WTC11 (cell line): ENCODE data around the gene MON2. TPM values are rescaled to one million over a fixed set of nuclear protein-coding genes. Genes with fewer than 3 reads are reported as not detected.

Experiments used
- ATF2 ChIP-seq: sonication (generic); formaldehyde crosslinking; IDR thresholded peaks from 2 replicates; pipeline ENCODE4 v1.8.1; 2022; ENCODE audit warnings: low read depth, missing genetic modification reagents, borderline replicate concordance
- ATF3 ChIP-seq: sonication (generic); formaldehyde crosslinking; conservative IDR thresholded peaks from 2 replicates; pipeline ENCODE4 v1.8.1; 2022; ENCODE audit warnings: mild to moderate bottlenecking, missing genetic modification reagents
- E2F5 ChIP-seq: sonication (generic); formaldehyde crosslinking; IDR thresholded peaks from 2 replicates; pipeline ENCODE4 v1.8.1; 2022; ENCODE audit warnings: mild to moderate bottlenecking, moderate library complexity, missing genetic modification reagents
- ELF4 ChIP-seq: sonication (generic); formaldehyde crosslinking; IDR thresholded peaks from 2 replicates; pipeline ENCODE4 v1.8.1; 2022; ENCODE audit warnings: low read depth, mild to moderate bottlenecking, moderate library complexity, missing genetic modification reagents
- ETV6 ChIP-seq: sonication (generic); formaldehyde crosslinking; IDR thresholded peaks from 2 replicates; pipeline ENCODE4 v1.8.1; 2022; ENCODE audit warnings: mild to moderate bottlenecking, missing genetic modification reagents
- JAZF1 ChIP-seq: fragments of 250-450 bp; sonication (Bioruptor Pico); IDR thresholded peaks from 2 replicates; pipeline ENCODE4 v1.9.0; 2021; ENCODE audit warnings: moderate library complexity, mild to moderate bottlenecking, inconsistent platforms
- KAT7 ChIP-seq: sonication (generic); formaldehyde crosslinking; IDR thresholded peaks from 2 replicates; pipeline ENCODE4 v1.8.1; 2023; ENCODE audit warnings: missing genetic modification reagents, mild to moderate bottlenecking, borderline replicate concordance
- MYBL2 ChIP-seq: sonication (generic); formaldehyde crosslinking; IDR thresholded peaks from 2 replicates; pipeline ENCODE4 v1.8.1; 2023; ENCODE audit warnings: mild to moderate bottlenecking, moderate library complexity, missing genetic modification reagents
- PREB ChIP-seq: sonication (generic); formaldehyde crosslinking; IDR thresholded peaks from 2 replicates; pipeline ENCODE4 v1.8.1; 2022; ENCODE audit warnings: mild to moderate bottlenecking, missing genetic modification reagents, moderate library complexity, borderline replicate concordance
- SMAD4 ChIP-seq: sonication (generic); formaldehyde crosslinking; IDR thresholded peaks from 2 replicates; pipeline ENCODE4 v1.8.0; 2022; ENCODE audit warnings: mild to moderate bottlenecking, missing genetic modification reagents
- TCF7 ChIP-seq: sonication (generic); formaldehyde crosslinking; IDR thresholded peaks from 2 replicates; pipeline ENCODE4 v1.8.0; 2022; ENCODE audit warnings: mild to moderate bottlenecking, low read depth, missing genetic modification reagents, moderate library complexity
- TEAD1 ChIP-seq: sonication (generic); formaldehyde crosslinking; IDR thresholded peaks from 2 replicates; pipeline ENCODE4 v1.8.0; 2022; ENCODE audit warnings: mild to moderate bottlenecking, missing genetic modification reagents
- TEAD4 ChIP-seq: sonication (generic); formaldehyde crosslinking; IDR thresholded peaks from 2 replicates; pipeline ENCODE4 v1.8.0; 2022; ENCODE audit warnings: mild to moderate bottlenecking, missing genetic modification reagents
- ZNF671 ChIP-seq: fragments of 250-450 bp; sonication (Bioruptor Pico); IDR thresholded peaks from 2 replicates; pipeline ENCODE4 v1.8.0; 2021; ENCODE audit warnings: mild to moderate bottlenecking
- total RNA-seq: library from RNA; stranded (reverse); gene quantifications from 3 replicates; pipeline ENCODE4 v1.2.3, GENCODE V29; 2021
- TF ChIP-seq, protein P1 (sequence below): fragments of 250-450 bp; sonication (Bioruptor Pico); conservative IDR thresholded peaks from 2 replicates; pipeline ENCODE4 v1.9.0; 2021; ENCODE audit warnings: mild to moderate bottlenecking
- TF ChIP-seq, protein P2 (sequence below): sonication (generic); formaldehyde crosslinking; IDR thresholded peaks from 2 replicates; pipeline ENCODE4 v1.8.0; 2022; ENCODE audit warnings: mild to moderate bottlenecking, missing genetic modification reagents
- TF ChIP-seq, protein P3 (sequence below): sonication (generic); formaldehyde crosslinking; conservative IDR thresholded peaks from 2 replicates; pipeline ENCODE4 v1.8.1; 2023; ENCODE audit warnings: mild to moderate bottlenecking, low read depth, missing genetic modification reagents, moderate library complexity
- TF ChIP-seq, protein P4 (sequence below): sonication (generic); formaldehyde crosslinking; IDR thresholded peaks from 2 replicates; pipeline ENCODE4 v1.8.0; 2023; ENCODE audit warnings: missing genetic modification reagents, mild to moderate bottlenecking, borderline replicate concordance
- TF ChIP-seq, protein P5 (sequence below): sonication (generic); formaldehyde crosslinking; IDR thresholded peaks from 2 replicates; pipeline ENCODE4 v1.8.0; 2022; ENCODE audit warnings: missing genetic modification reagents

The MON2 gene
- total RNA-seq, 1 experiment from 2014 or later, result 25.8 TPM

DNA sequence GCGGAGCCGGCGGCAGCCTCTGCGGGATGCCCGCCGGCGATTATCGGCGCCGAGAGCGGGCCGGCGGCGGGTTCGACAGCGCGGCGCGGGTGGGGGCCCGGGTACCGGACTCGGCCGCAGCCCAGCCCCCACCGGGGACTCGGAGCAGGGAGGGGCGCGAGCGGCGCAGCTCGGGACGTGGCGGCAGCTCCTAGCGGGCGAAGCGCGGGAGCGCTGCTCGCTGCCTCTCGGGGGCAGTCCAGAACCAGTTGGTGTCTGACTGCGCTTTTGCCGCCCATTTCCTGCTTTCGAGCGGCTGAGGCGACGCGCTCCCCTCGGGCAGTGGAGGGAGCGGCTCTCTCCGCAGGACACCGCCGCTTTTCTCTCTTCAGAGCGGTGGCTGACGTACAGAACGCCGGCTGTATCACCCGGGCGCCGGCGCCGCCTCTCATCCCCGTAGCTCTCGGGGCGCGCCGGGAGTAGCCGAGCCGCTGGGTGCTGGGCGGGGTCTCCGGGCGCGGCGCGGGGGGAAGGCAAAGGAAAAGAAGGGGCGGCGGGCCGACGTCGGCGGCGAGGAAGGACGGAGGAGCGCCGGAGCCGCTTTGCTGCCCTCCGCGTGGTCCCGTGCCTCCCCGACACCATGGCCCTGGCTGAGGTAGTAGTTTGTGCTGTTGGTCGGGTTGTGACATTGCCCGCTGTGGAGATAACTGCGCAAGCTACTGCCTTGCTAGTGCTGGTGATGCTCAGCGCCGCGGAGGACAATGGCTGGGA is 136.6 kb downstream of the MON2 start (continued):
- TF ChIP-seq, protein P1, sequence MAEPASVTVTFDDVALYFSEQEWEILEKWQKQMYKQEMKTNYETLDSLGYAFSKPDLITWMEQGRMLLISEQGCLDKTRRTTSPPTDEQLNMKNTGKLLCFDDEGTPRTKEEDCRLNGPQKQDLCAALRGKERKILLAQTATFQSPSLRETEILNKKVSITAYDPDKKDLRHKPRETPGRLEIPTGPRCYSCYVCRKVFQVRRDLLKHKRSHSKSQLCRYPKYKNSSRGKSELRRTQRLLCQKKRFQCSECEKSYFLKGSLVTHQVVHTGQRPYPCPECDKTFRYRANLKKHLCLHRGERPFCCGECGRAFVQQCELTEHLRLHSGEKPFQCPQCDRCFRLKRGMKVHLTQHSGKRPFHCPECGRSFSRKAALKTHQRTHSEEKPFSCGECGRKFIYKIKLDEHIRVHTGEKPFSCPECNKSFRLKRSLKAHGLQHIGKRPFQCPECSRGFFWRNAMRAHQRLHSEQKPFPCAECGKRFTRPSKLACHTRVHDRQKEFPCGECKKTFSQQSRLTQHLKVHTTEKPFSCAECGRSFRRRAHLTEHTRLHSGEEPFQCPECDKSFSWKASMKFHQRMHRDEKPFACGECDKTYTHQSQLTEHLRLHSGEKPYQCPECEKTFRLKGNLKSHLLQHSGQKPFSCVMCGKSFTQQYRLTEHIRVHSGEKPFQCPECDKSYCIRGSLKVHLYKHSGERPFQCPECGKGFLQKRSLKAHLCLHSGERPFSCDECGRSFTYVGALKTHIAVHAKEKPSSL, result no peak
- TF ChIP-seq, protein P2, sequence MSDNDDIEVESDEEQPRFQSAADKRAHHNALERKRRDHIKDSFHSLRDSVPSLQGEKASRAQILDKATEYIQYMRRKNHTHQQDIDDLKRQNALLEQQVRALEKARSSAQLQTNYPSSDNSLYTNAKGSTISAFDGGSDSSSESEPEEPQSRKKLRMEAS, result peak; percentile 70
- TF ChIP-seq ATF2 (no peak), JAZF1 (CRISPR knock-in tag) (no peak), ELF4 (CRISPR knock-in tag) (0 out of 2 replicates have a peak, but pooled peaks have one; percentile 19), KAT7 (peak; percentile 32; the same call in 1 of the 2 replicates), E2F5 (peak; percentile 18; the same call in 1 of the 2 replicates), MYBL2 (CRISPR knock-in tag) (peak; percentile 29; the same call in 1 of the 2 replicates), ETV6 (CRISPR knock-in tag) (peak; percentile 19; the same call in 1 of the 2 replicates), SMAD4 (CRISPR knock-in tag) (peak; percentile 47; the same call in 1 of the 2 replicates), TEAD1 (no peak; the same call in 1 of the 2 replicates), PREB (CRISPR knock-in tag) (no peak), ZNF671 (0 out of 2 replicates have a peak, but pooled peaks have one; percentile 4), TEAD4 (CRISPR knock-in tag) (peak; percentile 14; the same call in 1 of the 2 replicates), TCF7 (CRISPR knock-in tag) (no peak), ATF3 (CRISPR knock-in tag) (no peak)
- TF ChIP-seq, protein P3, sequence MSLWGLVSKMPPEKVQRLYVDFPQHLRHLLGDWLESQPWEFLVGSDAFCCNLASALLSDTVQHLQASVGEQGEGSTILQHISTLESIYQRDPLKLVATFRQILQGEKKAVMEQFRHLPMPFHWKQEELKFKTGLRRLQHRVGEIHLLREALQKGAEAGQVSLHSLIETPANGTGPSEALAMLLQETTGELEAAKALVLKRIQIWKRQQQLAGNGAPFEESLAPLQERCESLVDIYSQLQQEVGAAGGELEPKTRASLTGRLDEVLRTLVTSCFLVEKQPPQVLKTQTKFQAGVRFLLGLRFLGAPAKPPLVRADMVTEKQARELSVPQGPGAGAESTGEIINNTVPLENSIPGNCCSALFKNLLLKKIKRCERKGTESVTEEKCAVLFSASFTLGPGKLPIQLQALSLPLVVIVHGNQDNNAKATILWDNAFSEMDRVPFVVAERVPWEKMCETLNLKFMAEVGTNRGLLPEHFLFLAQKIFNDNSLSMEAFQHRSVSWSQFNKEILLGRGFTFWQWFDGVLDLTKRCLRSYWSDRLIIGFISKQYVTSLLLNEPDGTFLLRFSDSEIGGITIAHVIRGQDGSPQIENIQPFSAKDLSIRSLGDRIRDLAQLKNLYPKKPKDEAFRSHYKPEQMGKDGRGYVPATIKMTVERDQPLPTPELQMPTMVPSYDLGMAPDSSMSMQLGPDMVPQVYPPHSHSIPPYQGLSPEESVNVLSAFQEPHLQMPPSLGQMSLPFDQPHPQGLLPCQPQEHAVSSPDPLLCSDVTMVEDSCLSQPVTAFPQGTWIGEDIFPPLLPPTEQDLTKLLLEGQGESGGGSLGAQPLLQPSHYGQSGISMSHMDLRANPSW (CRISPR knock-in tag), result no peak
- TF ChIP-seq, protein P4, sequence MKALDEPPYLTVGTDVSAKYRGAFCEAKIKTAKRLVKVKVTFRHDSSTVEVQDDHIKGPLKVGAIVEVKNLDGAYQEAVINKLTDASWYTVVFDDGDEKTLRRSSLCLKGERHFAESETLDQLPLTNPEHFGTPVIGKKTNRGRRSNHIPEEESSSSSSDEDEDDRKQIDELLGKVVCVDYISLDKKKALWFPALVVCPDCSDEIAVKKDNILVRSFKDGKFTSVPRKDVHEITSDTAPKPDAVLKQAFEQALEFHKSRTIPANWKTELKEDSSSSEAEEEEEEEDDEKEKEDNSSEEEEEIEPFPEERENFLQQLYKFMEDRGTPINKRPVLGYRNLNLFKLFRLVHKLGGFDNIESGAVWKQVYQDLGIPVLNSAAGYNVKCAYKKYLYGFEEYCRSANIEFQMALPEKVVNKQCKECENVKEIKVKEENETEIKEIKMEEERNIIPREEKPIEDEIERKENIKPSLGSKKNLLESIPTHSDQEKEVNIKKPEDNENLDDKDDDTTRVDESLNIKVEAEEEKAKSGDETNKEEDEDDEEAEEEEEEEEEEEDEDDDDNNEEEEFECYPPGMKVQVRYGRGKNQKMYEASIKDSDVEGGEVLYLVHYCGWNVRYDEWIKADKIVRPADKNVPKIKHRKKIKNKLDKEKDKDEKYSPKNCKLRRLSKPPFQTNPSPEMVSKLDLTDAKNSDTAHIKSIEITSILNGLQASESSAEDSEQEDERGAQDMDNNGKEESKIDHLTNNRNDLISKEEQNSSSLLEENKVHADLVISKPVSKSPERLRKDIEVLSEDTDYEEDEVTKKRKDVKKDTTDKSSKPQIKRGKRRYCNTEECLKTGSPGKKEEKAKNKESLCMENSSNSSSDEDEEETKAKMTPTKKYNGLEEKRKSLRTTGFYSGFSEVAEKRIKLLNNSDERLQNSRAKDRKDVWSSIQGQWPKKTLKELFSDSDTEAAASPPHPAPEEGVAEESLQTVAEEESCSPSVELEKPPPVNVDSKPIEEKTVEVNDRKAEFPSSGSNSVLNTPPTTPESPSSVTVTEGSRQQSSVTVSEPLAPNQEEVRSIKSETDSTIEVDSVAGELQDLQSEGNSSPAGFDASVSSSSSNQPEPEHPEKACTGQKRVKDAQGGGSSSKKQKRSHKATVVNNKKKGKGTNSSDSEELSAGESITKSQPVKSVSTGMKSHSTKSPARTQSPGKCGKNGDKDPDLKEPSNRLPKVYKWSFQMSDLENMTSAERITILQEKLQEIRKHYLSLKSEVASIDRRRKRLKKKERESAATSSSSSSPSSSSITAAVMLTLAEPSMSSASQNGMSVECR, result 0 out of 2 replicates have a peak, but pooled peaks have one; percentile 81
- TF ChIP-seq, protein P5, sequence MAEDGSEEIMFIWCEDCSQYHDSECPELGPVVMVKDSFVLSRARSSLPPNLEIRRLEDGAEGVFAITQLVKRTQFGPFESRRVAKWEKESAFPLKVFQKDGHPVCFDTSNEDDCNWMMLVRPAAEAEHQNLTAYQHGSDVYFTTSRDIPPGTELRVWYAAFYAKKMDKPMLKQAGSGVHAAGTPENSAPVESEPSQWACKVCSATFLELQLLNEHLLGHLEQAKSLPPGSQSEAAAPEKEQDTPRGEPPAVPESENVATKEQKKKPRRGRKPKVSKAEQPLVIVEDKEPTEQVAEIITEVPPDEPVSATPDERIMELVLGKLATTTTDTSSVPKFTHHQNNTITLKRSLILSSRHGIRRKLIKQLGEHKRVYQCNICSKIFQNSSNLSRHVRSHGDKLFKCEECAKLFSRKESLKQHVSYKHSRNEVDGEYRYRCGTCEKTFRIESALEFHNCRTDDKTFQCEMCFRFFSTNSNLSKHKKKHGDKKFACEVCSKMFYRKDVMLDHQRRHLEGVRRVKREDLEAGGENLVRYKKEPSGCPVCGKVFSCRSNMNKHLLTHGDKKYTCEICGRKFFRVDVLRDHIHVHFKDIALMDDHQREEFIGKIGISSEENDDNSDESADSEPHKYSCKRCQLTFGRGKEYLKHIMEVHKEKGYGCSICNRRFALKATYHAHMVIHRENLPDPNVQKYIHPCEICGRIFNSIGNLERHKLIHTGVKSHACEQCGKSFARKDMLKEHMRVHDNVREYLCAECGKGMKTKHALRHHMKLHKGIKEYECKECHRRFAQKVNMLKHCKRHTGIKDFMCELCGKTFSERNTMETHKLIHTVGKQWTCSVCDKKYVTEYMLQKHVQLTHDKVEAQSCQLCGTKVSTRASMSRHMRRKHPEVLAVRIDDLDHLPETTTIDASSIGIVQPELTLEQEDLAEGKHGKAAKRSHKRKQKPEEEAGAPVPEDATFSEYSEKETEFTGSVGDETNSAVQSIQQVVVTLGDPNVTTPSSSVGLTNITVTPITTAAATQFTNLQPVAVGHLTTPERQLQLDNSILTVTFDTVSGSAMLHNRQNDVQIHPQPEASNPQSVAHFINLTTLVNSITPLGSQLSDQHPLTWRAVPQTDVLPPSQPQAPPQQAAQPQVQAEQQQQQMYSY (CRISPR knock-in tag), result no peak
